ENCODE measurements around the gene METTL18.

Gene METTL18

DNA sequence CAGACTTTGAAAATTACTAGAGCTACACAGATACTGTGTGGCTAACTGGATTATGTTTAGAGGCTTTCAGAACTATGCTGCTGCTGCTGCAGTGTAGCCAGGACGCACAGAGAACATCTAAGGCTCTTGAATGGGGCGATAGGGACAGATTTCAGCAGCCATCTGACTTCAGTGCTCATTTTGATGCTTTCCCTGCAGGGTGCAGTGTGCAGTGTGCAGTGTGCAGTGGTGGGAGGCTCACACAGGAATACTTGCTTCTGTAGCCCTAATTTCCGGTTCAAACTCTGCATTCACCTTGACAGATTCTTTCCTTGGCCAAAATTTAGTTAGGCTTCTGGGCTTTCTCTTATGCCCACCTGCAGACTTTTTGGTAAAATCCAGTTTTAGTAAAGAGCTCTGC, 7.7 kb downstream of the METTL18 start:
- no peak for DNase-seq (ENCODE audit: low read depth in 2 of 2)

DNA sequence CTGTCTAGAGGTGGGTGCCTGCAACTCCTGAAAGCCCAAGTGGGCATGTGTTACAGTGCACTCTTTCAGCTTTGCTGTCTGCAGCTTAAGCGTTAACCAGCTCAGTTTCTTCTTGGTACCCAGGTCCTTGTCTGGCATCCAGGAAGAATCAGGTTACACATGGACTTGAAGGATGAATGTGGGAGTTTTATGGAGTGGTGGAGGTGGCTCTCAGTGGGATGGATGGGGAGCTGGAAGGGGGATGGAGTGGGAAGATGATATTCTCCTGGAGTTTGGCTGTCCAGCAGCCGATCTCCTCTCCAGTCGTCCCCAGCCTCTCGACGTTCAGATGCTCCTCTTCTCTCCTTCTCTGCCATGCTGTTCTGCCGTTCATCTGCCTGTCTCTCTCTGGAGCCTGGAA, 9.4 kb downstream of the METTL18 start:
- no peak for DNase-seq (ENCODE audit: low read depth in 2 of 2)

GRCh38 chr1:169784102-169784501, 10.6 kb downstream of the METTL18 start:
- no peak for DNase-seq (ENCODE audit: low read depth in 2 of 2)

DNA sequence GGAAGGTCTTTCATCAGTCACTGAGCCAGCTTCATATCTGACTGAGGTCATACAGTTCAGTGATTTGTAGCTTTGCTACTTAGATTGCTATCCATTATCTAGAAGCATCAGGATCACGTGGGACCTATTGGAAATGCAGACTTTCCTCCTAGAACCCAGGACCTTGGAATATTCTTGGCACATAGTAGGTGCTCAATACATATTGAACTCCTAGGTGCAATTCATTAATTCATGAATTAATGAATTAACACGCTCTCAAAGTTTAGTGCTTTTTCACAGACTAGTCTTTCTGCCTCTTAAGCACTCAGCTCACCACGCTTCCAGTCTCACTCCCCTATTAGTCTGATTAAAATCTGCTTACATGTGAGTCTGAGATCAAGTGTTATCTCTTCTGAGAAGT, 12.1 kb downstream of the METTL18 start:
- no peak for DNase-seq (ENCODE audit: low read depth in 2 of 2)

DNA sequence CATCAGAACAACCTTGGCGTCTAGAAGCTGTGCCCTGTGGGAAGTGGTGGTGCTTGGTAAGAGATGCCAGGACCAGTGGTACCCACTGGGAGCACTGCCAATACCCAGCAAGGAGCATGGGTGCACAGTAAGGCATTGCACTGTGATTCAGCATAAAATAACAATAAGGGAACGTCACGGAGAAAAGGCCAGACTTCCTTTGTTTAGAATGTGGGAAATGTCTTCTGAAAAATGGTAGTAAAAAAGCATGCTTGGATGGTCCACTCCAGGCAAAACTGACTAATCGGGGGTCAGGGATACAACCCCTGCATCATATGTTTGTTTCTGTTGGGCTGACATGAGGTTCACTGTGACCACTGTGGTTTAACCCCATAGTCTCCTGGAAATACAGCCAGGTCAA, 14.7 kb downstream of the METTL18 start:
- no peak for DNase-seq (ENCODE audit: low read depth in 2 of 2)

- no peak for DNase-seq (ENCODE audit: low read depth in 2 of 2)
These were observed 15.6 kb downstream of the METTL18 start for GRCh38 chr1:169779150-169779549.

- DNase-seq (ENCODE audit: low read depth in 2 of 2), result no peak
These were observed 18.3 kb downstream of the METTL18 start for GRCh38 chr1:169776440-169776839.

- no peak for DNase-seq (ENCODE audit: low read depth in 2 of 2)
These were observed 26.5 kb downstream of the METTL18 start for GRCh38 chr1:169768161-169768560.

- DNase-seq (ENCODE audit: low read depth in 2 of 2), result no peak
These were observed 29.0 kb downstream of the METTL18 start for GRCh38 chr1:169765580-169766331.

DNA sequence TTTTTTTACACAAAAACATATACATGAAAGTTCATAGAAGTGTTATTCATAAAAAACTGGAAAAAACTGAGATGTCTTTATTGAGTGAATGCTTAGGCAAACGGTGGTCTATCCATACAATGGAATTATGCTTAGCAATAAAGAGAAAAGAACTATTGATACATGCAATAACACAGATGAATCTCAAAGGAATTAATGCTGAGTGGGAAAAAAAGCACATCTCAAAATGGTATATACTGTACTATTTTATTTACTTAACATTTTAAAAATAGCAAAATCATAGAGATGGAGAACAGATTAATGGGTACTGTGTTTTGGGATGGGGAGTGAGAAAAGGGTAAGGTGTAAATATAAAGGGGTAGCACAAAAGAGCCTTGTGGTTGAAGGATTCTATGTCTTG, 29.8 kb downstream of the METTL18 start:
- DNase-seq (ENCODE audit: low read depth in 2 of 2), result no peak

GRCh38 chr1:169762699-169763098, 32.0 kb downstream of the METTL18 start:
- no peak for DNase-seq (ENCODE audit: low read depth in 2 of 2)

- no peak for DNase-seq (ENCODE audit: low read depth in 2 of 2)
These were observed 35.7 kb downstream of the METTL18 start for GRCh38 chr1:169759038-169759437.

DNA sequence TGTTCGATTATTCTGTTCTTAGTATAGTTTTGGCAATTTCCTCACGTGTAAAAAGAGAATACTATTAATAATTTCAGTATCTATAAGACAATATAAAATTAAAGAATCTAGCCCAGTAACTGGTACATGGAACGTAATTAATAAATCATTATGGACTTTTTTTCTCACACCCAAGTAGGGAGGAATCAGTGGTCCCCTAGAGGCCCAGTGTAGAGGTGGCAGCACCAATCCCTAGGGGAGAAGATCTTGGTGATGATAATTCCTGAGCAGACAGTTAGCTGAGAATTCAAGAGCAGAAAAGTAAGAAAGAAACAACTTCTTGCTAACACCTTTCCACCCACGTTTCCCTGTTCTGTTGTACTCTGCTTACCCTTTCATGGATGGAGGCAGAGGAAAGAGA, 41.2 kb downstream of the METTL18 start:
- no peak for DNase-seq (ENCODE audit: low read depth in 2 of 2)

- no peak for DNase-seq (ENCODE audit: low read depth in 2 of 2)
These were observed 44.7 kb downstream of the METTL18 start for GRCh38 chr1:169750041-169750440.

DNA sequence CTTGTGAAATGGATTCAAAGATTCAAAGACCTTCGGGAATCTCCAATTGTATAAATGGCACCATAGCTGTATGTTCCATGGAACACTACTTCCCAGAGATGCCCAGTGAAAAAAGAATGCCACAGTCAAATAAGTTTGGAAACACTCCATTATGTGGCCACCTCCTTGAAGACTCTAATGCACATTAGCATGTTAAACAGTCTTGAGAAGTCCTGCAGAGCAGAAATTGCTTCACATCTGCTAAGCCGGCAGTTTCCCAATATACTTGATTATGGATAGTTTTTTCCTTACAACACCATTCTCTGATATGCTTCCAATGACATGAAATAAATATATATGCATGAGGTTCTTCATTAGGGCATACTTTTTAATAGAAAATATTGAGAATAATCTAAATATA, 48.2 kb downstream of the METTL18 start:
- no peak for DNase-seq (ENCODE audit: low read depth in 2 of 2)

- DNase-seq (ENCODE audit: low read depth in 2 of 2), result no peak
These were observed 49.5 kb downstream of the METTL18 start for GRCh38 chr1:169745015-169745861.

Measured in fibroblast of skin of left biceps (primary cell).